HG03066 (cell line): Measurements from ENCODE around the gene DEGS2.

Experiments used
- ATAC-seq: cut with Tn5 transposase; IDR thresholded peaks from one replicate; pipeline ENCODE4 v1.9.1; 2021; ENCODE audit warnings: low read depth; ENCODE audit not compliant: unreplicated experiment

The DEGS2 gene

DNA sequence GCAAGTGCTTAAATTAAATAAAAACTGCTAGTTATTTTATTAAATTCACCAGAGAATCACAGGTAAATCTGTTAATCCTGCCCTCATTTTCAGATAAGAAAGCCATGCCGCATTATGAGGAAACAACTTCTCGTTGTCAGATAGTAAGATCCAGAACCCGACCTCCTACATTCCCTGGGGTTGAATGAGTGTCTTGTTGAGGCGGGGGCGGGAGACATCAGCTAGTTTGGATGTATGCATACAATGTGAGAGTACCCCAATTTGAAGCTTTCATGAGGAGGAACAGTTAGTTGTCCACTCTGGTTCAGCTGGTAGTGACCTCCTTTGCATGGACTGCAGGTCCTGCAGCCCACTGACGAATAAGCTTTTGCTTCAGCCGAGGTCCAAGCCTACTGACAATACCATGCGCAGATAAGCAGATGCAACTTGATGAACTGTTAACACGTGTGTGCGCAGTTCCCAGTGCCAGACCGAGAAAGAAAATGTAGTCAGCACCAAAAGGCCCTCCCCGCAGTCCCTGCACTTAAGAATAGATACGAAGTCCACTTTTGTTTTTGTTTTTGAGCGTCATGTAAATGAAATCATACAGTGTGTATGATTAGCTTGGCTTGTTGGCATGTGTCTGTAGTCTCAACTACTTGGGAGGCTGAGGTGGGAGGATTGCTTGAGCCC lies 59.3 kb downstream of the DEGS2 start:
- no peak for ATAC-seq

DNA sequence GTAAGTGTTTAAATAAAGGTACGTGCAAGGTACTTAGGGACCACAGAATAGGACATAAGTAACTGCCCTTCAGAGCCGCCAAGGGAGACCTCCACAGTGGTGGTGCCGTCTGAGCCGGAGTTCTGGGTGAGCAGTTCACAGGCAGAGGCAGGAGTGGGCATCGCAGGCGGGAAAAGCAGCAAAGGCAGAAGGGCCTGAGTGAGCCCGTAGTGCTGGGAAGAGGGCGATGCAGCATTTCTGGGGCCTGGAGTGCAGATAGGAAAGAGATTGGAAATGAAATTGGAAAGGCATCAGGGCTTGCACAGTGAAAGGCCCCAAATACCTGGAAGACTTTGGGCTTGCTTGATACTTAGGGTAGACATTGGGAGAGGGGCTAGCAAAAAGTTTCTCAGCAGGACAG lies 61.3 kb downstream of the DEGS2 start:
- ATAC-seq = no peak

DNA sequence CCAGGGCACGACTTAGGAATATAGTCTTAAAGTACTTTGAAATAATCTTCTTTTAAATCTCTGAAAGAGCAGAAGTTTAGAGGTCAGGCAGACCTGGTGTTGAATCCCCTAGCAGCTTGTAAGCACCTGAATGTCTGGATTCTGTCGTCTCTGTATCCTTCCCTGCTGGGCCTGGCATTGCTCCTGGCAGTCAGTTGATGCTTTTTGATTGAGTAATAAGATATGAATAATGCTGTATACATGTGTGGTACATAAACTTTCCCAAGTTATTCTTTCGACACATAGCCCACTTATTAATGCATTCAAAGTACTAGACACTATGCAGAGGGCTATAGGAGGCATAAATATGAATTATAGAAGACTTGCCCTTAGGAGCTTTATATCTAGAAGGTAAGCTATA lies 62.8 kb downstream of the DEGS2 start:
- no peak for ATAC-seq
